ENCODE measurements around the gene CCDC174.

CCDC174 gene

GRCh38 chr3:14657579-14657978, 6.0 kb downstream of the CCDC174 start:
- TF ChIP-seq, protein P1, sequence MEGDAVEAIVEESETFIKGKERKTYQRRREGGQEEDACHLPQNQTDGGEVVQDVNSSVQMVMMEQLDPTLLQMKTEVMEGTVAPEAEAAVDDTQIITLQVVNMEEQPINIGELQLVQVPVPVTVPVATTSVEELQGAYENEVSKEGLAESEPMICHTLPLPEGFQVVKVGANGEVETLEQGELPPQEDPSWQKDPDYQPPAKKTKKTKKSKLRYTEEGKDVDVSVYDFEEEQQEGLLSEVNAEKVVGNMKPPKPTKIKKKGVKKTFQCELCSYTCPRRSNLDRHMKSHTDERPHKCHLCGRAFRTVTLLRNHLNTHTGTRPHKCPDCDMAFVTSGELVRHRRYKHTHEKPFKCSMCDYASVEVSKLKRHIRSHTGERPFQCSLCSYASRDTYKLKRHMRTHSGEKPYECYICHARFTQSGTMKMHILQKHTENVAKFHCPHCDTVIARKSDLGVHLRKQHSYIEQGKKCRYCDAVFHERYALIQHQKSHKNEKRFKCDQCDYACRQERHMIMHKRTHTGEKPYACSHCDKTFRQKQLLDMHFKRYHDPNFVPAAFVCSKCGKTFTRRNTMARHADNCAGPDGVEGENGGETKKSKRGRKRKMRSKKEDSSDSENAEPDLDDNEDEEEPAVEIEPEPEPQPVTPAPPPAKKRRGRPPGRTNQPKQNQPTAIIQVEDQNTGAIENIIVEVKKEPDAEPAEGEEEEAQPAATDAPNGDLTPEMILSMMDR (IDR thresholded peaks at IDR 0.05; ENCODE audit: extremely low read depth, missing control alignments): no peak
- DNase-seq (ENCODE audit: low spot score): no peak

DNA sequence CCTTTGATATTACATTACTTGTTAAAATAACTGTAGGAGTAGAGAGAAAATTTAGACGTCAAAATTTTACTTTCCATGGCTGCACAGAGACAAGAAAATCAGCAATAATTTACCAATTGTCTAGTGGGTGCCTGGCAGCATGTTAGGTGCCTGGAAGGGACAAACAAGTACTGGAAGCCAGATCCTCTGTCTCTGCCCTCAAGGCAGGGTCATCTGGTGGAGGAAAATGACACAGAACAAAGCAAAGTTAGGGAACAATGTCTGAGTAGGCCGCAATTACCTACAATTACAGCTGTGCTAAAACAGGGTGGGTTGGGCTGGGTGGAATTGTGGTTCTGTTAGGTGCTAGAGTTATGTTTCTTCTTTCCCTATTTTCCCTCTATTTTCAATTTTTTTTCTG, 7.4 kb downstream of the CCDC174 start:
- TF ChIP-seq, protein P1 (IDR thresholded peaks at IDR 0.05; ENCODE audit: extremely low read depth, missing control alignments): no peak
- DNase-seq (ENCODE audit: low spot score): no peak

DNA sequence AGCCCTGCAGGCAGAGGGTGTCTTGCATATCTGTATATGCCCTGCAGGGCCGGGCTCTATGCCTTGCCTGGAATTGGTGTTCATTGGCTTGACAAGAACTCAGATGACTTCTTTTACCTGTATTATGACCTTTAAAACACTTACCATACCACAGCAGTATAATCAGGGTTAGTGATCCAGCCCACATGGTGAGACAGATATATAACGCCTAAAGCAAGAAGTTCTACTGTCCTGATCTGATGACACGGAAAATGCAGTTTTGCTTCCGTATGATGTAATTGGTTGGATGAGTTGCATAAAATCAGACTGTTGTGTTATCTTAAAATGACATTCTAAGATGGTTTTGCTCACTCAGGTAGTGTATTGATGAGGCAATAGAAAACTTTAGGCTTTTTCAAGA, 9.4 kb downstream of the CCDC174 start:
- DNase-seq (ENCODE audit: low spot score): no peak
- TF ChIP-seq, protein P1 (IDR thresholded peaks at IDR 0.05; ENCODE audit: extremely low read depth, missing control alignments): no peak

GRCh38 chr3:14663396-14664135, 12.0 kb downstream of the CCDC174 start:
- TF ChIP-seq, protein P1 (IDR thresholded peaks at IDR 0.05; ENCODE audit: extremely low read depth, missing control alignments): no peak
- no peak for DNase-seq (ENCODE audit: low spot score)

- TF ChIP-seq, protein P1 (IDR thresholded peaks at IDR 0.05; ENCODE audit: extremely low read depth, missing control alignments): no peak
- DNase-seq (ENCODE audit: low spot score): no peak
Observed at GRCh38 chr3:14664170-14664569, 12.6 kb downstream of the CCDC174 start.

DNA sequence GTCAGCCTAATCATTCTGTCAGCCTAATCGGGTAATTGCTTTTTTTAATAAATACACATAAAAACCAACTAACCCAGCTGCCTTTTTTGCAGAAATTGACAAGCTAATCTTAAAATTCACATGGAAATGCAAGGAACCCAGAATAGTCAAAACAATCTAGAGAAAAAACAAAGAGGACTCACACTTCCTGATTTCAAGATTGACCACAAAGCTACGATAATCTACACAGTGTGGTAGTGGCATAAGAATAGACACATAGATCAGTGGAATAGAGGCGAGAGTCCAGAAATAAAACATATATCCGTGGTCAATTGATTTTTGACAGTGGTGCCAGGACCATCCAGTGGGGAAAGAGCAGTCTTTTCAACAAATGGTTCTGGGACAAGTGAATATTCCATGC, 21.0 kb downstream of the CCDC174 start:
- DNase-seq (ENCODE audit: low spot score): no peak
- TF ChIP-seq, protein P1 (IDR thresholded peaks at IDR 0.05; ENCODE audit: extremely low read depth, missing control alignments): no peak

DNA sequence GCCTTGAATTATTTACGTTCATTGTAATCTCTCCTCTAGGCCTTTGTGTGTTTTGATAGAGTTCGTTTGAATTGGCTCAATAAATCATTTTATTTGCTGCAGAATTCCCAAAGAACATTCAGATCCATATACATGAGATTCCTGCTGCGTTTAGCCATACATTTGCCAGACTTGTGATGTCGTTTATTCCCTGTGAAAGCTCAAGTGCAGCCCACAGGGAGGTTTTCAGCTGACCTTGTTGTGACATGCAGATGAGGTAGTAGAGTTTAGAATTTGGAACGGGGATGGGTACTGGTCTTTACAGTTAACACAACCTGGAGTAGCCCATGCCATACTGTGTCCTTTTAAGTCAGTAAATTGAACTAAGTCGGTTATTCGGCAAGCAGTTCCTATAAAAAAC, 23.3 kb downstream of the CCDC174 start, which contains the start of gene C3orf20:
TSS of gene C3orf20 (plus strand) at position 301 of the 400 bp plus-strand sequence. CDS start 7,573 bp downstream, outside the sequence.
- no peak for DNase-seq (ENCODE audit: low spot score)
- TF ChIP-seq, protein P1 (IDR thresholded peaks at IDR 0.05; ENCODE audit: extremely low read depth, missing control alignments): no peak

All from GM20000 (cell line).